WTC11 (cell line): ENCODE data around the gene RAB11B. TPM values are rescaled to one million over a fixed set of nuclear protein-coding genes. Genes with fewer than 3 reads are reported as not detected.
A peak's percentile ranks its signal among the peaks of the same experiment; 100 is the strongest.

Source experiments
- ATAC-seq: fragments of 200-7000 bp; cut with Tn5 transposase; 2 replicates; pipeline ENCODE4 v1.10.0; 2021; ENCODE audit warnings: mild to moderate bottlenecking, moderate library complexity
- CTCF ChIA-PET: fragments of 300-600 bp; sonication (Branson Sonifier 250); formaldehyde crosslinking; loops from one replicate; lab custom pipeline; 2021; ENCODE audit warnings: antibody characterized with exemption; lab: Charles Lee
- POLR2A ChIA-PET: fragments of 350-600 bp; sonication (Branson Sonifier 250); formaldehyde crosslinking; loops from one replicate; lab custom pipeline; 2021; ENCODE audit warnings: antibody characterized with exemption; lab: Charles Lee
- DNase-seq: peaks from one replicate; pipeline ENCODE4 v3.0.0; 2021; ENCODE audit warnings: low spot score
- H3K27ac Mint-ChIP-seq: 2 replicates; pipeline ENCODE4 v1.8.0; 2021; ENCODE audit warnings: mixed read lengths
- H3K27me3 Mint-ChIP-seq: 2 replicates; pipeline ENCODE4 v1.8.0; 2021; ENCODE audit warnings: low read depth, mild to moderate bottlenecking, moderate library complexity, mixed read lengths
- H3K36me3 Mint-ChIP-seq: 2 replicates; pipeline ENCODE4 v1.8.0; 2021; ENCODE audit warnings: mixed read lengths
- H3K4me1 Mint-ChIP-seq: 2 replicates; pipeline ENCODE4 v1.8.0; 2022; ENCODE audit warnings: mixed read lengths
- H3K4me3 Mint-ChIP-seq: 2 replicates; pipeline ENCODE4 v1.8.0; 2021; ENCODE audit warnings: mild to moderate bottlenecking, moderate library complexity, mixed read lengths
- H3K9me3 Mint-ChIP-seq: 2 replicates; pipeline ENCODE4 v1.8.0; 2021; ENCODE audit warnings: mixed read lengths
- AFF4 ChIP-seq: sonication (generic); formaldehyde crosslinking; IDR thresholded peaks from 2 replicates; pipeline ENCODE4 v1.8.1; 2023; ENCODE audit warnings: mild to moderate bottlenecking, missing genetic modification reagents, borderline replicate concordance
- CDX4 ChIP-seq: fragments of 250-450 bp; sonication (Bioruptor Pico); IDR thresholded peaks from 2 replicates; pipeline ENCODE4 v1.9.0; 2021; ENCODE audit warnings: moderate library complexity, mild to moderate bottlenecking, inconsistent platforms, borderline replicate concordance
- CREM ChIP-seq: sonication (generic); formaldehyde crosslinking; IDR thresholded peaks from 2 replicates; pipeline ENCODE4 v1.8.1; 2022; ENCODE audit warnings: mild to moderate bottlenecking, missing genetic modification reagents, moderate library complexity
- E2F4 ChIP-seq: sonication (generic); formaldehyde crosslinking; IDR thresholded peaks from 2 replicates; pipeline ENCODE4 v1.8.1; 2022; ENCODE audit warnings: low read depth, mild to moderate bottlenecking, moderate library complexity, missing genetic modification reagents, borderline replicate concordance
- FOXJ3 ChIP-seq: sonication (generic); formaldehyde crosslinking; IDR thresholded peaks from 2 replicates; pipeline ENCODE4 v1.9.0; 2021; ENCODE audit warnings: missing genetic modification reagents, mild to moderate bottlenecking, borderline replicate concordance
- HMGXB4 ChIP-seq: sonication (generic); formaldehyde crosslinking; IDR thresholded peaks from 2 replicates; pipeline ENCODE4 v1.8.1; 2023; ENCODE audit warnings: mild to moderate bottlenecking, moderate library complexity, missing genetic modification reagents
- KAT7 ChIP-seq: sonication (generic); formaldehyde crosslinking; IDR thresholded peaks from 2 replicates; pipeline ENCODE4 v1.8.1; 2023; ENCODE audit warnings: missing genetic modification reagents, mild to moderate bottlenecking, borderline replicate concordance
- MYBL2 ChIP-seq: sonication (generic); formaldehyde crosslinking; IDR thresholded peaks from 2 replicates; pipeline ENCODE4 v1.8.1; 2023; ENCODE audit warnings: mild to moderate bottlenecking, moderate library complexity, missing genetic modification reagents
- NR1H2 ChIP-seq: sonication (generic); formaldehyde crosslinking; IDR thresholded peaks from 2 replicates; pipeline ENCODE4 v1.9.0; 2021; ENCODE audit warnings: mild to moderate bottlenecking, moderate library complexity, missing genetic modification reagents
- NR3C1 ChIP-seq: sonication (generic); formaldehyde crosslinking; conservative IDR thresholded peaks from 2 replicates; pipeline ENCODE4 v1.8.1; 2023; ENCODE audit warnings: low read depth, mild to moderate bottlenecking, missing genetic modification reagents
- OVOL2 ChIP-seq: fragments of 250-450 bp; sonication (Bioruptor Pico); IDR thresholded peaks from 2 replicates; pipeline ENCODE4 v1.9.0; 2021; ENCODE audit warnings: mild to moderate bottlenecking, borderline replicate concordance
- PRDM15 ChIP-seq: sonication (generic); formaldehyde crosslinking; IDR thresholded peaks from 2 replicates; pipeline ENCODE4 v1.8.0; 2022; ENCODE audit warnings: missing genetic modification reagents
- RELA ChIP-seq: sonication (generic); formaldehyde crosslinking; IDR thresholded peaks from 2 replicates; pipeline ENCODE4 v1.8.1; 2022; ENCODE audit warnings: missing genetic modification reagents, mild to moderate bottlenecking, borderline replicate concordance
- RORB ChIP-seq: fragments of 250-450 bp; sonication (Bioruptor Pico); IDR thresholded peaks from 2 replicates; pipeline ENCODE4 v1.9.0; 2021; ENCODE audit warnings: mild to moderate bottlenecking
- ZNF232 ChIP-seq: sonication (generic); formaldehyde crosslinking; IDR thresholded peaks from 2 replicates; pipeline ENCODE4 v1.8.0; 2022; ENCODE audit warnings: mild to moderate bottlenecking, missing genetic modification reagents
- ZNF425 ChIP-seq: fragments of 250-450 bp; sonication (Bioruptor Pico); conservative IDR thresholded peaks from 2 replicates; pipeline ENCODE4 v1.9.0; 2021; ENCODE audit warnings: mild to moderate bottlenecking
- ZNF671 ChIP-seq: fragments of 250-450 bp; sonication (Bioruptor Pico); IDR thresholded peaks from 2 replicates; pipeline ENCODE4 v1.8.0; 2021; ENCODE audit warnings: mild to moderate bottlenecking
- ZSCAN18 ChIP-seq: fragments of 250-450 bp; sonication (Bioruptor Pico); IDR thresholded peaks from 2 replicates; pipeline ENCODE4 v2.1.2; 2022; ENCODE audit warnings: mild to moderate bottlenecking, moderate library complexity
- total RNA-seq: library from RNA; stranded (reverse); gene quantifications from 3 replicates; pipeline ENCODE4 v1.2.3, GENCODE V29; 2021

The RAB11B gene
- total RNA-seq, 1 experiment from 2014 or later, result 108 TPM

- ChIA-PET POLR2A (no interaction called here), CTCF (interaction anchor here (1.0 to 1.5 kb wide), 2 partner anchors 16 to 17 kb away, joined by 3 to 4 read pairs; partner anchors contain the start of gene MARCHF2)
- TF ChIP-seq PRDM15 (CRISPR knock-in tag) (no peak), MYBL2 (CRISPR knock-in tag) (no peak), NR3C1 (CRISPR knock-in tag) (no peak), KAT7 (CRISPR knock-in tag) (no peak), E2F4 (CRISPR knock-in tag) (no peak), NR1H2 (CRISPR knock-in tag) (no peak), ZNF671 (CRISPR knock-in tag) (no peak), CDX4 (CRISPR knock-in tag) (no peak), RORB (no peak), ZNF425 (CRISPR knock-in tag) (no peak), CREM (CRISPR knock-in tag) (no peak), FOXJ3 (CRISPR knock-in tag) (no peak), OVOL2 (CRISPR knock-in tag) (no peak)
- no peak for DNase-seq
- 0 out of 2 replicates have a peak, but pooled peaks cover 5% of the 10 kb centered on the region for H3K36me3 Mint-ChIP-seq
- H3K4me1 Mint-ChIP-seq, result no peaks in the 10 kb centered on the region
- ATAC-seq, result no peak
- H3K27me3 Mint-ChIP-seq, result no peaks in the 10 kb centered on the region
- peak overlapping the region; percentile 48; the same call in 1 of the 2 replicates for H3K27ac Mint-ChIP-seq
- H3K9me3 Mint-ChIP-seq, result no peaks in the 10 kb centered on the region
- no peak overlapping the region for H3K4me3 Mint-ChIP-seq
Measured at GRCh38 chr19:8430650-8431049, 40.5 kb downstream of the RAB11B start.

GRCh38 chr19:8438236-8438635 is 48.1 kb downstream of the RAB11B start:
- H3K4me3 Mint-ChIP-seq, result no peak overlapping the region
- peaks cover 11% of the 10 kb centered on the region for H3K4me1 Mint-ChIP-seq
- no peak for DNase-seq
- H3K27ac Mint-ChIP-seq, result peak overlapping the region; percentile 44; the same call in 1 of the 2 replicates
- ChIA-PET POLR2A (no interaction called here), CTCF (interaction anchor here (0.9 to 1.9 kb wide), 2 partner anchors 10 to 25 kb away, joined by 3 to 11 read pairs; partner anchors contain the start of gene MARCHF2)
- H3K36me3 Mint-ChIP-seq, result 0 out of 2 replicates have a peak, but pooled peaks cover 7% of the 10 kb centered on the region
- ATAC-seq, result no peak
- H3K9me3 Mint-ChIP-seq, result no peaks in the 10 kb centered on the region
- no peaks in the 10 kb centered on the region for H3K27me3 Mint-ChIP-seq
- TF ChIP-seq AFF4 (CRISPR knock-in tag) (no peak), E2F4 (CRISPR knock-in tag) (no peak), RELA (CRISPR knock-in tag) (no peak), ZNF232 (no peak), NR1H2 (CRISPR knock-in tag) (no peak), ZSCAN18 (no peak), HMGXB4 (CRISPR knock-in tag) (no peak)
